Ecto neural progenitor cell (in vitro differentiated cells): Measurements from ENCODE around the gene GNE.
A peak's percentile ranks its signal among the peaks of the same experiment; 100 is the strongest.

ENCODE experiments used
- DNase-seq: peaks from one replicate; pipeline ENCODE4 v3.0.0-alpha.2; 2018; ENCODE audit warnings: low spot score

Gene GNE

DNA sequence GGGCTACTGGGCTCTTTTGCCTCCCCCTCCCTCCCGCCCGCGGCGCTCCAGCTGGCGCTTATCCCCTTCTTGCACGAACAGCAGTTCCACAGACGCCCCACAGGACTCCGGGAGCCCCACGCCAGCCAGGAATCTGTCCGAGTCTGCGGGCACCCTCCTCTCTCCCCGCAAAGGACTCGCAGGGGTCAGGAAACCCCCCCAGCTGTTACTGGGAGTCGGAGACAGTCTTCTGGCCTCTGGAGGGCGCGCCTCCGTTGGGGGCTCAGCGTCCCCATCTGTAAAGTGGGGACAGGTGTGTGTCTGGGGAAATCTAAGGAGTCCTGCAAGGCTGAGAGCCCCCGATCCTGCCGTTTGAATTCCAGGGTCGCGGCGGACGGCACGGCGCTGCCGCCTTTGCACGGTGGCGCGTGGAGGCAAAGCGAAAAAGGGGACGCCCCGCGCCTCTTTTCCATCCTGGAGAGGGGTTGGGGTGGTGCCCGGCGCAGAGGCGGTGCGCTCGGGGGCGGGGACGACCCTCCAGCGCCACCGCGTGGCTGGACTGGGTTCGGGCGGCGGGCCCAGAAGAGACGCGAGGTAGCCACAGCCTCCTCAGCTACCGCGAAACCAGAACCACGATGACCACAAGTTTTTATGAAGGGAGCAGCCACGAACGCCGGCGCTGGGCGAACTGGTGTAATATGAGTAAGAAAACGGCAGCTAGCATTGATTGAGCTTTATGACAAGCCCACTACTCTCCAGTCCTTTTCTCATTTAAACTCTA lies 91.9 kb downstream of the GNE start:
- DNase-seq = peak; percentile 86

DNA sequence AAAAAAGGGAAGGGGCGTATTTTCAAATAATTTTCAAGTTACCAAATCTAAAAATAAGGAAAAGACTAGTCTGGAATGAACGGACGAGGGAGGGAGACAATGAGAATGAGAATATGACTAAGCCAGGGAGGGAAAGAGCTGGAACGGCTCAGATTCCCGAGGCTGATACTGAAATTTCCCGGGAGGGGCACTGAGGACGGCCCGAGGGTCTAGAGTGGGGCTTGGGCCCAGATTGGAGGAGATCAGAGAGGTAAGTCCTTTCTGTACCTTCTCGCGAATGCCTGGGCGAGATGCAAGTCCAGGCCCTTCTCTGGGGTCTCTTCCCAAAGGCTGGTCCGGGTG lies 92.5 kb downstream of the GNE start:
- DNase-seq = no peak

DNA sequence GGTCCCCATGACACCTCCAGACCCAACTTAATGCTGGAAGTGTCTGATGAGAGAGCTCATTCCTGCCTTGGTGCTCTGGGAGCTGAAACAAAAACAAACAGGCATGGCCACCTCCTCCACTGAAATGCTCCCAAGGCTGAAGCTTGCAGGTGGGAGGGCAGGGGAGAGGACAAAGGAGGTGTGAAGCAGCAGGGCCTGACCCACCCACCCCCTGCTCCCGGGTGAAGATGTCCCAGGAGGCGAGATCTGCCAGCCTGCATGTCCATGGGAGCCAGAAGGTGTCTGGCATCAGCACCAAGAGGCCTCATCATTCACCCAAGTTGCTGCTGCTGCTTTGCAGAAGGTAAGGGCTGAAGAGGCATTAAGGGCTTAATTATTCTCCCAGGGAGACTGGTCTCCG lies 93.3 kb downstream of the GNE start:
- no peak for DNase-seq
